ENCODE measurements around the gene SUSD3. TPM values are rescaled to one million over a fixed set of nuclear protein-coding genes. Genes with fewer than 3 reads are reported as not detected.

The SUSD3 gene
- total and polyA plus RNA-seq, 2 donors (not counting 1 experiment from before 2014, with no cell fraction given), result 0.17 to 4.6 TPM

GRCh38 chr9:93026640-93027039 lies 31.9 kb upstream of the SUSD3 start:
- Histone ChIP-seq H3K27ac (ENCODE audit: insufficient read depth, low read length) (no peak overlapping the region), H3K79me2 (ENCODE audit: control insufficient read depth, insufficient read depth, low read length) (no peaks in the 10 kb centered on the region), H2AFZ (ENCODE audit: low read length) (no peak overlapping the region), H3K4me3 (replicated peaks in 1 of 4; ENCODE audit: control extremely low read depth in 1 of 4, insufficient read depth in 1 of 4, low read depth in 3 of 4, low read length in 4 of 4) (no peak overlapping the region), H3K9ac (ENCODE audit: insufficient read depth, low read length) (no peak overlapping the region), H3K4me1 (ENCODE audit: control insufficient read depth, extremely low read depth, insufficient read depth, low read length) (no peaks in the 10 kb centered on the region), H3K4me2 (ENCODE audit: extremely low read depth, insufficient read depth, low read length) (no peak overlapping the region), H3K9me3 (ENCODE audit: control insufficient read depth, insufficient read depth, low read depth, low read length) (no peaks in the 10 kb centered on the region), H3K27me3 (ENCODE audit: control insufficient read depth, insufficient read depth, low read length) (no peaks in the 10 kb centered on the region), H4K20me1 (ENCODE audit: control insufficient read depth, extremely low read depth, insufficient read depth, low read length) (no peaks in the 10 kb centered on the region), H3K36me3 (ENCODE audit: control insufficient read depth, insufficient read depth, low read length) (no peaks in the 10 kb centered on the region)
- DNase-seq (ENCODE audit: low read depth in 2 of 2), result no peak
- TF ChIP-seq EZH2 (IDR thresholded peaks at IDR 0.05; ENCODE audit: low read length, missing control alignments) (no peak), CTCF (conservative IDR thresholded peaks at IDR 0.05 in 1 of 2, IDR thresholded peaks at IDR 0.05 in 1 of 2; ENCODE audit: low read depth in 1 of 2, low read length in 2 of 2) (no peak)

GRCh38 chr9:93027750-93028149 lies 30.8 kb upstream of the SUSD3 start:
- DNase-seq (ENCODE audit: low read depth in 2 of 2), result no peak

GRCh38 chr9:93028448-93029006 lies 30.0 kb upstream of the SUSD3 start:
- Histone ChIP-seq H4K20me1 (ENCODE audit: control insufficient read depth, extremely low read depth, insufficient read depth, low read length) (no peaks in the 10 kb centered on the region), H3K4me1 (ENCODE audit: control insufficient read depth, extremely low read depth, insufficient read depth, low read length) (no peaks in the 10 kb centered on the region), H3K27me3 (ENCODE audit: control insufficient read depth, insufficient read depth, low read length) (no peaks in the 10 kb centered on the region), H3K9ac (ENCODE audit: insufficient read depth, low read length) (no peak overlapping the region), H3K27ac (ENCODE audit: insufficient read depth, low read length) (no peak overlapping the region), H3K4me3 (replicated peaks in 1 of 4; ENCODE audit: control extremely low read depth in 1 of 4, insufficient read depth in 1 of 4, low read depth in 3 of 4, low read length in 4 of 4) (no peak overlapping the region), H3K4me2 (ENCODE audit: extremely low read depth, insufficient read depth, low read length) (no peak overlapping the region), H3K79me2 (ENCODE audit: control insufficient read depth, insufficient read depth, low read length) (no peaks in the 10 kb centered on the region), H2AFZ (ENCODE audit: low read length) (no peak overlapping the region), H3K36me3 (ENCODE audit: control insufficient read depth, insufficient read depth, low read length) (no peaks in the 10 kb centered on the region), H3K9me3 (ENCODE audit: control insufficient read depth, insufficient read depth, low read depth, low read length) (no peaks in the 10 kb centered on the region)
- no peak for DNase-seq (ENCODE audit: low read depth in 2 of 2)
- no peak for TF ChIP-seq EZH2 (IDR thresholded peaks at IDR 0.05; ENCODE audit: low read length, missing control alignments)
- no peak for TF ChIP-seq CTCF (conservative IDR thresholded peaks at IDR 0.05 in 1 of 2, IDR thresholded peaks at IDR 0.05 in 1 of 2; ENCODE audit: low read depth in 1 of 2, low read length in 2 of 2)

More at GRCh38 chr9:93027750-93028149, 30.8 kb upstream of the SUSD3 start:
- no peak overlapping the region for H3K4me2 ChIP-seq (ENCODE audit: extremely low read depth, insufficient read depth, low read length)
- no peaks in the 10 kb centered on the region for H3K4me1 ChIP-seq (ENCODE audit: control insufficient read depth, extremely low read depth, insufficient read depth, low read length)
- H3K36me3 ChIP-seq (ENCODE audit: control insufficient read depth, insufficient read depth, low read length), result no peaks in the 10 kb centered on the region
- no peak overlapping the region for H3K9ac ChIP-seq (ENCODE audit: insufficient read depth, low read length)
- H4K20me1 ChIP-seq (ENCODE audit: control insufficient read depth, extremely low read depth, insufficient read depth, low read length), result no peaks in the 10 kb centered on the region
- H3K4me3 ChIP-seq (replicated peaks in 1 of 4; ENCODE audit: control extremely low read depth in 1 of 4, insufficient read depth in 1 of 4, low read depth in 3 of 4, low read length in 4 of 4), result no peak overlapping the region
- no peaks in the 10 kb centered on the region for H3K27me3 ChIP-seq (ENCODE audit: control insufficient read depth, insufficient read depth, low read length)
- TF ChIP-seq CTCF (conservative IDR thresholded peaks at IDR 0.05 in 1 of 2, IDR thresholded peaks at IDR 0.05 in 1 of 2; ENCODE audit: low read depth in 1 of 2, low read length in 2 of 2) (no peak), EZH2 (IDR thresholded peaks at IDR 0.05; ENCODE audit: low read length, missing control alignments) (no peak)
- H3K9me3 ChIP-seq (ENCODE audit: control insufficient read depth, insufficient read depth, low read depth, low read length), result no peaks in the 10 kb centered on the region
- H3K27ac ChIP-seq (ENCODE audit: insufficient read depth, low read length), result no peak overlapping the region
- H2AFZ ChIP-seq (ENCODE audit: low read length), result no peak overlapping the region
- no peaks in the 10 kb centered on the region for H3K79me2 ChIP-seq (ENCODE audit: control insufficient read depth, insufficient read depth, low read length)
